ENCODE results near the gene RNF213.

The RNF213 gene

GRCh38 chr17:80413771-80414507, 153.3 kb downstream of the RNF213 start:
- no peak overlapping the region for H3K27ac ChIP-seq (replicated peaks)
- no peak for TF ChIP-seq CTCF (IDR thresholded peaks at IDR 0.05; ENCODE audit: insufficient read depth, low read length)
- TF ChIP-seq POLR2AphosphoS5 (IDR thresholded peaks at IDR 0.05; ENCODE audit: low read depth) = no peak
- TF ChIP-seq, protein P1, sequence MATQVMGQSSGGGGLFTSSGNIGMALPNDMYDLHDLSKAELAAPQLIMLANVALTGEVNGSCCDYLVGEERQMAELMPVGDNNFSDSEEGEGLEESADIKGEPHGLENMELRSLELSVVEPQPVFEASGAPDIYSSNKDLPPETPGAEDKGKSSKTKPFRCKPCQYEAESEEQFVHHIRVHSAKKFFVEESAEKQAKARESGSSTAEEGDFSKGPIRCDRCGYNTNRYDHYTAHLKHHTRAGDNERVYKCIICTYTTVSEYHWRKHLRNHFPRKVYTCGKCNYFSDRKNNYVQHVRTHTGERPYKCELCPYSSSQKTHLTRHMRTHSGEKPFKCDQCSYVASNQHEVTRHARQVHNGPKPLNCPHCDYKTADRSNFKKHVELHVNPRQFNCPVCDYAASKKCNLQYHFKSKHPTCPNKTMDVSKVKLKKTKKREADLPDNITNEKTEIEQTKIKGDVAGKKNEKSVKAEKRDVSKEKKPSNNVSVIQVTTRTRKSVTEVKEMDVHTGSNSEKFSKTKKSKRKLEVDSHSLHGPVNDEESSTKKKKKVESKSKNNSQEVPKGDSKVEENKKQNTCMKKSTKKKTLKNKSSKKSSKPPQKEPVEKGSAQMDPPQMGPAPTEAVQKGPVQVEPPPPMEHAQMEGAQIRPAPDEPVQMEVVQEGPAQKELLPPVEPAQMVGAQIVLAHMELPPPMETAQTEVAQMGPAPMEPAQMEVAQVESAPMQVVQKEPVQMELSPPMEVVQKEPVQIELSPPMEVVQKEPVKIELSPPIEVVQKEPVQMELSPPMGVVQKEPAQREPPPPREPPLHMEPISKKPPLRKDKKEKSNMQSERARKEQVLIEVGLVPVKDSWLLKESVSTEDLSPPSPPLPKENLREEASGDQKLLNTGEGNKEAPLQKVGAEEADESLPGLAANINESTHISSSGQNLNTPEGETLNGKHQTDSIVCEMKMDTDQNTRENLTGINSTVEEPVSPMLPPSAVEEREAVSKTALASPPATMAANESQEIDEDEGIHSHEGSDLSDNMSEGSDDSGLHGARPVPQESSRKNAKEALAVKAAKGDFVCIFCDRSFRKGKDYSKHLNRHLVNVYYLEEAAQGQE (IDR thresholded peaks at IDR 0.05; ENCODE audit: insufficient replicate concordance, low read depth) = no peak
- TF ChIP-seq SPI1 (IDR thresholded peaks at IDR 0.05; ENCODE audit: borderline replicate concordance, low read depth) = no peak
- TF ChIP-seq GABPA (IDR thresholded peaks at IDR 0.05; ENCODE audit: low read depth) = no peak

GRCh38 chr17:80414508-80414802, 153.8 kb downstream of the RNF213 start:
- peak overlapping the region; percentile 94 for H3K4me3 ChIP-seq (replicated peaks; ENCODE audit: insufficient read depth, low read length)
- TF ChIP-seq, protein P1 (IDR thresholded peaks at IDR 0.05; ENCODE audit: insufficient replicate concordance, low read depth) = no peak
- TF ChIP-seq POLR2AphosphoS5 (IDR thresholded peaks at IDR 0.05; ENCODE audit: low read depth) (no peak), GABPA (IDR thresholded peaks at IDR 0.05; ENCODE audit: low read depth) (no peak), SPI1 (IDR thresholded peaks at IDR 0.05; ENCODE audit: borderline replicate concordance, low read depth) (no peak), CTCF (IDR thresholded peaks at IDR 0.05; ENCODE audit: insufficient read depth, low read length) (no peak)
- H3K27me3 ChIP-seq (ENCODE audit: insufficient read depth, poor library complexity, severe bottlenecking) = peaks cover 12% of the 10 kb centered on the region
- DNase-seq (ENCODE audit: low read depth in 1 of 2, low spot score in 1 of 2) = no peak
- H3K27ac ChIP-seq (replicated peaks) = no peak overlapping the region; the same call in 1 of the 2 replicates

More at GRCh38 chr17:80413771-80414507, 153.3 kb downstream of the RNF213 start:
- peaks cover 14% of the 10 kb centered on the region for H3K27me3 ChIP-seq (ENCODE audit: insufficient read depth, poor library complexity, severe bottlenecking)
- no peak overlapping the region; the same call in 1 of the 2 replicates for H3K4me3 ChIP-seq (replicated peaks; ENCODE audit: insufficient read depth, low read length)
- no peak for DNase-seq (ENCODE audit: low read depth in 1 of 2, low spot score in 1 of 2)

GRCh38 chr17:80414803-80415625, 154.4 kb downstream of the RNF213 start, which contains the start of gene ENDOV:
TSS of gene ENDOV (plus strand) at chr17:80415167. CDS start at chr17:80415195, 28 bp downstream.
- TF ChIP-seq SPI1 (IDR thresholded peaks at IDR 0.05; ENCODE audit: borderline replicate concordance, low read depth) = peak; percentile 64; the same call in 1 of the 2 replicates
- peak; percentile 41; the same call in 1 of the 2 replicates for TF ChIP-seq POLR2AphosphoS5 (IDR thresholded peaks at IDR 0.05; ENCODE audit: low read depth)
- TF ChIP-seq CTCF (IDR thresholded peaks at IDR 0.05; ENCODE audit: insufficient read depth, low read length) = no peak
- TF ChIP-seq, protein P1 (IDR thresholded peaks at IDR 0.05; ENCODE audit: insufficient replicate concordance, low read depth) = no peak
- TF ChIP-seq GABPA (IDR thresholded peaks at IDR 0.05; ENCODE audit: low read depth) = peak; percentile 87
- Histone ChIP-seq H3K27me3 (ENCODE audit: insufficient read depth, poor library complexity, severe bottlenecking) (peaks cover 12% of the 10 kb centered on the region), H3K4me3 (replicated peaks; ENCODE audit: insufficient read depth, low read length) (peak within 1 kb of the TSS; percentile 94), H3K27ac (replicated peaks) (peak within 1 kb of the TSS; percentile 91)
- peak; percentile 87 to 93 for DNase-seq (ENCODE audit: low read depth in 1 of 2, low spot score in 1 of 2)
